GM12891 (cell line): ENCODE measurements around the gene RASGRF2.
"Not testable (repeated sequence)": the region's sequence is repeated elsewhere in the genome, so short reads cannot be mapped to it uniquely, and the experiment has no call there.

Experiments used
- DNase-seq: peaks from one replicate; pipeline ENCODE4 v3.0.0; 2011; ENCODE audit warnings: low spot score; ENCODE audit not compliant: insufficient read length
- FAIRE-seq: peaks from 2 replicates; lab custom pipeline; 2011; peaks lifted over from hg19 to GRCh38; lab: Jason Lieb, UNC
- PAX5 ChIP-seq: IDR thresholded peaks from 2 replicates; pipeline ENCODE4 v1.6.1; 2011; ENCODE audit warnings: low read length, moderate library complexity, mild to moderate bottlenecking; ENCODE audit not compliant: insufficient read depth, severe bottlenecking
- POLR2A ChIP-seq: IDR thresholded peaks from 2 replicates; pipeline ENCODE4 v1.6.1; 2011; ENCODE audit warnings: low read depth, low read length, control low read depth
- POLR2AphosphoS5 ChIP-seq: IDR thresholded peaks from 2 replicates; pipeline ENCODE4 v1.6.1; 2011; ENCODE audit warnings: low read depth, low read length, control low read depth
- POU2F2 ChIP-seq: IDR thresholded peaks from 2 replicates; pipeline ENCODE4 v1.6.1; 2011; ENCODE audit warnings: low read depth, mild to moderate bottlenecking, control low read depth, low read length, moderate library complexity
- SPI1 ChIP-seq: IDR thresholded peaks from 2 replicates; pipeline ENCODE4 v1.6.1; 2011; ENCODE audit warnings: low read depth, low read length, control low read depth
- TAF1 ChIP-seq: IDR thresholded peaks from 2 replicates; pipeline ENCODE4 v1.6.1; 2011; ENCODE audit warnings: low read depth, low read length, control low read depth

RASGRF2 gene

GRCh38 chr5:81027481-81028058, 67.4 kb downstream of the RASGRF2 start:
- no peak for TF ChIP-seq PAX5
- DNase-seq: no peak
- FAIRE-seq: no peak

DNA sequence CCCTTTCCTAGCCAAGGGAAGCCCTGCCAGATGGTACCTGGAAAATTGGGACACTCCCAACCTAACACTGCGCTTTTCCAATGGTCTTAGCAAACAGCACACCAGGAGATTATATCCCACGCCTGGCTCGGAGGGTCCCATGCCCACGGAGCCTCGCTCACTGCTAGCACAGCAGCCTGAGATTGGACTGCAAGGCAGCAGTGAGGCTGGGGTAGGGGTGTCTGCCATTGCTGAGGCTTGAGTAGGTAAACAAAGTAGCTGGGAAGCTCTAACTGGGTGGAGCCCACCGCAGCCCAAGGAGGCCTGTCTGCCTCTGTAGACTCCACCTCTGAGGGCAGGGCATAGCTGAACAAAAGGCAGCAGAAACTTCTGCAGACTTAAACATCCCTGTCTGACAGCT, 68.7 kb downstream of the RASGRF2 start:
- FAIRE-seq, DNase-seq: not testable (repeated sequence)

DNA sequence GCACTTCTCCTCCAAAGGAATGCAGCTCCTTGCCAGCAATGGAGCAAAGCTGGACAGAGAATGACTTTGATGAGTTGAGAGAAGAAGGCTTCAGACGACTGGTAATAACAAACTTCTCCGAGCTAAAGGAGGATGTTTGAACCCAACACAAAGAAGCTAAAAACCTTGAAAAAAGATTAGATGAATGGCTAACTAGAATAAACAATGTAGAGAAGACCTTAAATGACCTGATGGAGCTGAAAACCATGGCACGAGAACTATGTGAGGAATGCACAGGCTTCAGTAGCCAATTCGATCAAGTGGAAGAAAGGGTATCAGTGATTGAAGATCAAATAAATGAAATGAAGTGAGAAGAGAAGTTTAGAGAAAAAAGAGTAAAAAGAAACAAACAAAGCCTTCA, 69.6 kb downstream of the RASGRF2 start:
- not testable (repeated sequence) for DNase-seq, FAIRE-seq

GRCh38 chr5:81030236-81031034, 70.3 kb downstream of the RASGRF2 start:
- FAIRE-seq, DNase-seq: not testable (repeated sequence)

- FAIRE-seq: no peak
- TF ChIP-seq POU2F2 (no peak), PAX5 (no peak), POLR2A (no peak), TAF1 (no peak)
- no peak for DNase-seq
Measured at GRCh38 chr5:81035522-81035921, 75.4 kb downstream of the RASGRF2 start.

- TF ChIP-seq POLR2AphosphoS5 (no peak), POLR2A (no peak), POU2F2 (no peak), PAX5 (no peak), SPI1 (no peak), TAF1 (no peak)
- DNase-seq (no peak), FAIRE-seq (no peak)
Measured at GRCh38 chr5:81038495-81038894, 78.3 kb downstream of the RASGRF2 start.

- no peak for DNase-seq
Measured at GRCh38 chr5:81044868-81045267, 84.7 kb downstream of the RASGRF2 start.

GRCh38 chr5:81045389-81045807, 85.2 kb downstream of the RASGRF2 start:
- no peak for TF ChIP-seq PAX5
- no peak for TF ChIP-seq POLR2AphosphoS5
- no peak for TF ChIP-seq POLR2A
- TF ChIP-seq SPI1: no peak
- no peak for TF ChIP-seq TAF1
- no peak for TF ChIP-seq POU2F2
- FAIRE-seq (no peak), DNase-seq (no peak)

More at GRCh38 chr5:81044868-81045267, 84.7 kb downstream of the RASGRF2 start:
- TF ChIP-seq PAX5 (no peak), POLR2AphosphoS5 (no peak), POU2F2 (no peak), TAF1 (no peak)
- FAIRE-seq: no peak

- no peak for DNase-seq
- no peak for FAIRE-seq
- TF ChIP-seq POLR2A: no peak
- no peak for TF ChIP-seq PAX5
- no peak for TF ChIP-seq POU2F2
- TF ChIP-seq TAF1: no peak
- no peak for TF ChIP-seq POLR2AphosphoS5
- TF ChIP-seq SPI1: no peak
Measured at GRCh38 chr5:81046041-81046440, 85.9 kb downstream of the RASGRF2 start.

DNA sequence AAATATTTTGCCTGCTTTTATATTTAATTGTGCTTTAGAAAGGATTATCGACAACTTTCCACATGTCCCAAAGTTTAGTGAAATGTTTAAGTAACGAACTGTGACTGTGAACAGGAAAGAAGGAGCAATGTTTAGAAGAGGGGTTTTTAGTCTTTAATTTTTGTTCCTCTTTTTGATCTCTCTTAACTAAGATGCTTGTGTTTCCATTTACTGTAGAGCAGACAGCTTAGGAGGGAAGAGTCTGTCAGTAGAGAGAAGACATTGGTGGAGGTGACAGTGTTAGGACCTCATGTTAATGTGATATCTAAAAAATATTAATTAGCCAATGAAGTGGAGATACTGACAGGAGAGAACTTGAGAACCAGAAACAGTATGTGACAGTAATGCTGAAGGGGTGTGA, 92.2 kb downstream of the RASGRF2 start:
- FAIRE-seq (no peak), DNase-seq (no peak)
- TF ChIP-seq TAF1: no peak
- no peak for TF ChIP-seq POLR2AphosphoS5

GRCh38 chr5:81053282-81053681, 93.1 kb downstream of the RASGRF2 start:
- not testable (repeated sequence) for DNase-seq, FAIRE-seq

- DNase-seq (no peak), FAIRE-seq (no peak)
Measured at GRCh38 chr5:81058121-81058520, 98.0 kb downstream of the RASGRF2 start.

More at GRCh38 chr5:81058121-81058520, 98.0 kb downstream of the RASGRF2 start:
- no peak for TF ChIP-seq POLR2A
- no peak for TF ChIP-seq PAX5
- TF ChIP-seq SPI1: no peak
- no peak for TF ChIP-seq TAF1
- no peak for TF ChIP-seq POLR2AphosphoS5
- no peak for TF ChIP-seq POU2F2
